Lower lobe of right lung (tissue), 2 donors: Measurements from ENCODE around the gene HOXC6. TPM values are rescaled to one million over a fixed set of nuclear protein-coding genes. Genes with fewer than 3 reads are reported as not detected.

Experiments
- ATAC-seq, 2 donors: fragments of 200-7000 bp; cut with Tn5 transposase; one replicate each; pipeline ENCODE4 v1.9.1; 2020 to 2022; ENCODE audit warnings: mild to moderate bottlenecking in 2 of 2, moderate library complexity in 2 of 2
- DNase-seq: peaks from one replicate; pipeline ENCODE4 v3.0.0-alpha.2; 2020
- H3K27ac ChIP-seq: fragments of 200-600 bp; one replicate; pipeline ENCODE4 v1.8.0; 2022
- H3K27me3 ChIP-seq: fragments of 200-600 bp; one replicate; pipeline ENCODE4 v1.8.0; 2022; ENCODE audit warnings: low read depth
- H3K36me3 ChIP-seq: fragments of 200-600 bp; one replicate; pipeline ENCODE4 v1.8.0; 2022; ENCODE audit warnings: mild to moderate bottlenecking
- H3K4me1 ChIP-seq: fragments of 200-600 bp; one replicate; pipeline ENCODE4 v1.8.0; 2022
- H3K4me3 ChIP-seq: fragments of 200-600 bp; one replicate; pipeline ENCODE4 v1.8.0; 2022; ENCODE audit warnings: mild to moderate bottlenecking
- H3K9me3 ChIP-seq: fragments of 200-600 bp; one replicate; pipeline ENCODE4 v1.8.0; 2022
- CTCF ChIP-seq: fragments of 200-600 bp; IDR thresholded peaks from one replicate; pipeline ENCODE4 v1.8.0; 2022; ENCODE audit warnings: antibody characterized with exemption, mild to moderate bottlenecking
- intact Hi-C: fragments of 100-400 bp; cut with DNase I; formaldehyde crosslinking; loops from one replicate; pipeline ENCODE4 v1.11.0; 2022
- long read RNA-seq: library from polyadenylated mRNA; unstranded; transcript quantifications from one replicate; pipeline ENCODE4 v2.0.0, GENCODE V29; 2021
- total RNA-seq: library from RNA; stranded (reverse); fragmentation: NEBNext Ultra II Directional; extraction: Animal tissue kit (Norgen Biotek cat#: 25700); gene quantifications from one replicate; pipeline ENCODE4 v1.2.1, GENCODE V29; 2021
- donor health status: DM: no; HTN: yes; CAD: no; lungs with severe emphysema.

HOXC6 gene
- 0.50 TPM for total RNA-seq
- long read RNA-seq = 0 reads

GRCh38 chr12:54028314-54029201, at the start of gene HOXC6:
Gene HOXC6, plus strand, starts transcription at chr12:54028440. Its CDS starts 82 bp downstream, at chr12:54028522.
- TF ChIP-seq CTCF = no peak
- intact Hi-C loops = no loop called here
- peaks cover 100% of the 10 kb centered on the region for H3K27me3 ChIP-seq
- no peaks in the 10 kb centered on the region for H3K36me3 ChIP-seq
- H3K9me3 ChIP-seq = no peaks in the 10 kb centered on the region
- peak within 1 kb of the TSS; percentile 21 for H3K4me3 ChIP-seq
- no peak within 1 kb of the TSS for H3K27ac ChIP-seq
- no peak for DNase-seq
- peaks cover 13% of the 10 kb centered on the region for H3K4me1 ChIP-seq
- ATAC-seq = no peak

GRCh38 chr12:53978477-53979356, 49.5 kb upstream of the HOXC6 start:
- H3K27ac ChIP-seq = no peak overlapping the region
- H3K36me3 ChIP-seq = no peaks in the 10 kb centered on the region
- TF ChIP-seq CTCF = no peak
- H3K4me3 ChIP-seq = no peak overlapping the region
- DNase-seq (no peak), ATAC-seq (no peak)
- peaks cover 10% of the 10 kb centered on the region for H3K4me1 ChIP-seq
- H3K9me3 ChIP-seq = no peaks in the 10 kb centered on the region
- intact Hi-C loops = no loop called here
- H3K27me3 ChIP-seq = peaks cover 96% of the 10 kb centered on the region

- Histone ChIP-seq H3K4me1 (peaks cover 7% of the 10 kb centered on the region), H3K27me3 (peaks cover 97% of the 10 kb centered on the region), H3K27ac (no peak overlapping the region), H3K36me3 (no peaks in the 10 kb centered on the region), H3K9me3 (no peaks in the 10 kb centered on the region), H3K4me3 (no peak overlapping the region)
- ATAC-seq (no peak), DNase-seq (no peak)
- intact Hi-C loops = no loop called here
- no peak for TF ChIP-seq CTCF
These were observed 48.0 kb upstream of the HOXC6 start for GRCh38 chr12:53980104-53980801.

GRCh38 chr12:53980802-53981496, 47.3 kb upstream of the HOXC6 start:
- H3K36me3 ChIP-seq = no peaks in the 10 kb centered on the region
- H3K4me3 ChIP-seq = no peak overlapping the region
- H3K4me1 ChIP-seq = peaks cover 11% of the 10 kb centered on the region
- DNase-seq = no peak
- H3K27me3 ChIP-seq = peaks cover 97% of the 10 kb centered on the region
- ATAC-seq = no peak
- H3K27ac ChIP-seq = no peak overlapping the region
- H3K9me3 ChIP-seq = no peaks in the 10 kb centered on the region
- no peak for TF ChIP-seq CTCF
- intact Hi-C loops = no loop called here
